Esophagus squamous epithelium (tissue), 5 donors: ENCODE results near the gene CFL1. TPM values are rescaled to one million over a fixed set of nuclear protein-coding genes. Genes with fewer than 3 reads are reported as not detected.

Experiments used
- DNase-seq: peaks from one replicate; lab custom pipeline; 2025; lab: John Stamatoyannopoulos, UW
- H3K27ac ChIP-seq, 4 donors: fragments of 200-600 bp; sonication (generic); one replicate each; pipeline ENCODE4 v1.5.1; 2016 to 2019; ENCODE audit warnings: mild to moderate bottlenecking in 1 of 4
- H3K27me3 ChIP-seq, 4 donors: fragments of 200-600 bp; sonication (generic); 1 replicate in 3 of 4; 2 replicates in 1 of 4; pipeline versions ENCODE4 v1.5.1 to v1.6.0; 2017 to 2021; ENCODE audit warnings: antibody characterized with exemption in 1 of 4
- H3K36me3 ChIP-seq, 3 donors: fragments of 200-600 bp; sonication (generic); one replicate each; pipeline ENCODE4 v1.5.1; 2016 to 2019
- H3K4me1 ChIP-seq, 3 donors: fragments of 200-600 bp; sonication (generic); one replicate each; pipeline ENCODE4 v1.5.1; 2017 to 2019
- H3K4me3 ChIP-seq, 4 donors: fragments of 200-600 bp; sonication (generic); 1 replicate in 3 of 4; 2 replicates in 1 of 4; pipeline ENCODE4 v1.5.1; 2016 to 2019; ENCODE audit warnings: mild to moderate bottlenecking in 2 of 4, moderate library complexity in 1 of 4
- H3K9me3 ChIP-seq, 3 donors: fragments of 200-600 bp; sonication (generic); one replicate each; pipeline ENCODE4 v1.5.1; 2016 to 2019
- CTCF ChIP-seq, 6 experiments: fragments of 450-650 bp in 4 of 6; fragments of 200-600 bp in 2 of 6; sonication (generic) in 2 of 6; IDR thresholded peaks; one replicate each; pipeline ENCODE4 v1.5.1; 2016 to 2019; ENCODE audit warnings: antibody characterized with exemption in 6 of 6, mild to moderate bottlenecking in 4 of 6, moderate library complexity in 4 of 6
- POLR2A ChIP-seq, 4 donors: fragments of 450-650 bp; IDR thresholded peaks; one replicate each; pipeline ENCODE4 v1.6.1; 2017; ENCODE audit warnings: antibody characterized with exemption in 4 of 4, mild to moderate bottlenecking in 4 of 4, moderate library complexity in 3 of 4
- WGBS, 2 donors: methylation state at CpG; one replicate each; pipeline ENCODE4 v1.1.5; 2018; 5-methylcytosine and 5-hydroxymethylcytosine counted together
- intact Hi-C: fragments of 100-400 bp; cut with DNase I; formaldehyde crosslinking; loops from one replicate; pipeline ENCODE4 v1.15.0; 2022
- total RNA-seq, 4 donors: library from RNA; depleted of rRNA; stranded (reverse); fragments of >200 nt; gene quantifications; one replicate each; pipeline ENCODE4 v1.1.0, GENCODE V29; 2016
- donor health status: DM: yes; HTN: yes; CAD: no.

Gene CFL1
- total RNA-seq, result 100 to 1,000 TPM; 453 to 833 (median 750) TPM

GRCh38 chr11:65857853-65858680 is at the start of gene CFL1:
Gene CFL1 (minus strand): TSS chr11:65858180. CDS start chr11:65858099, 81 bp downstream.
- peak in 2 of 6 experiments; percentile 5 to 42 for TF ChIP-seq CTCF (IDR thresholded peaks at IDR 0.05)
- peak; percentile 80 to 99 (median 93) for TF ChIP-seq POLR2A (IDR thresholded peaks at IDR 0.05)
- 0 to 1% methylated on average over 10 to 16 of the region's 92 CpGs for WGBS, 2 donors
- no peaks in the 10 kb centered on the region for H3K9me3 ChIP-seq
- H3K36me3 ChIP-seq, result peaks cover 27 to 50% (median 41%) of the 10 kb centered on the region in 3 donors
- intact Hi-C loops, result no loop called here
- H3K4me1 ChIP-seq, result peaks cover 27 to 82% (median 34%) of the 10 kb centered on the region in 3 donors
- peak within 1 kb of the TSS; percentile 96 to 98 (median 97) for H3K27ac ChIP-seq
- H3K27me3 ChIP-seq, result no peaks in the 10 kb centered on the region
- peak within 1 kb of the TSS; percentile 83 to 94 (median 86) for H3K4me3 ChIP-seq
- peak; percentile 87 for DNase-seq

- 72 to 76% methylated on average over 5 of the region's 5 CpGs for WGBS, 2 donors
Observed at GRCh38 chr11:65906602-65907001, 48.6 kb upstream of the CFL1 start.

GRCh38 chr11:65903715-65904114 is 45.7 kb upstream of the CFL1 start:
- peaks cover 0 to 11% (median 0%) of the 10 kb centered on the region in 4 donors for H3K27me3 ChIP-seq
- no peaks in the 10 kb centered on the region for H3K9me3 ChIP-seq
- H3K4me3 ChIP-seq, result no peak overlapping the region
- intact Hi-C loops, result no loop called here
- no peaks in the 10 kb centered on the region for H3K36me3 ChIP-seq
- peaks cover 5 to 31% (median 7%) of the 10 kb centered on the region in 3 donors for H3K4me1 ChIP-seq
- TF ChIP-seq POLR2A (IDR thresholded peaks at IDR 0.05) (no peak), CTCF (IDR thresholded peaks at IDR 0.05) (no peak)
- no peak for DNase-seq
- WGBS, 2 donors, result 71 to 74% methylated on average over 8 of the region's 8 CpGs
- no peak overlapping the region for H3K27ac ChIP-seq

More at GRCh38 chr11:65906602-65907001, 48.6 kb upstream of the CFL1 start:
- Histone ChIP-seq H3K27me3 (no peaks in the 10 kb centered on the region), H3K36me3 (no peaks in the 10 kb centered on the region), H3K27ac (no peak overlapping the region), H3K4me1 (peaks cover 0 to 13% (median 4%) of the 10 kb centered on the region in 3 donors), H3K4me3 (no peak overlapping the region), H3K9me3 (no peaks in the 10 kb centered on the region)
- no peak for DNase-seq
- no peak for TF ChIP-seq CTCF (IDR thresholded peaks at IDR 0.05)
- TF ChIP-seq POLR2A (IDR thresholded peaks at IDR 0.05), result no peak
- intact Hi-C loops, result no loop called here

GRCh38 chr11:65903068-65903481 is 45.1 kb upstream of the CFL1 start:
- intact Hi-C loops, result no loop called here
- H3K27ac ChIP-seq, result peak overlapping the region in 2 of 4 donors; percentile 20 to 40
- 29 to 83% methylated on average over 1 to 2 of the region's 5 CpGs for WGBS, 2 donors
- TF ChIP-seq CTCF (IDR thresholded peaks at IDR 0.05) (no peak), POLR2A (IDR thresholded peaks at IDR 0.05) (no peak)
- H3K36me3 ChIP-seq, result no peaks in the 10 kb centered on the region
- no peak overlapping the region for H3K4me3 ChIP-seq
- H3K4me1 ChIP-seq, result peaks cover 5 to 36% (median 7%) of the 10 kb centered on the region in 3 donors
- H3K9me3 ChIP-seq, result no peaks in the 10 kb centered on the region
- H3K27me3 ChIP-seq, result peaks cover 0 to 11% (median 0%) of the 10 kb centered on the region in 4 donors
- no peak for DNase-seq

GRCh38 chr11:65900899-65901180 is 42.9 kb upstream of the CFL1 start:
- Histone ChIP-seq H3K27me3 (peaks cover 0 to 11% (median 0%) of the 10 kb centered on the region in 4 donors), H3K36me3 (no peaks in the 10 kb centered on the region), H3K4me3 (peak overlapping the region in 3 of 4 donors; percentile 73 to 82 (median 81)), H3K9me3 (no peaks in the 10 kb centered on the region), H3K27ac (peak overlapping the region; percentile 86 to 98 (median 92)), H3K4me1 (peaks cover 5 to 46% (median 7%) of the 10 kb centered on the region in 3 donors)
- DNase-seq, result no peak
- TF ChIP-seq POLR2A (IDR thresholded peaks at IDR 0.05) (no peak), CTCF (IDR thresholded peaks at IDR 0.05) (no peak)
- 63 to 71% methylated on average over 10 to 11 of the region's 11 CpGs for WGBS, 2 donors
- intact Hi-C loops, result no loop called here
